Endothelial cell of hepatic sinusoid (primary cell): ENCODE results near the gene CDK15.
"Not testable (repeated sequence)": the region's sequence is repeated elsewhere in the genome, so short reads cannot be mapped to it uniquely, and the experiment has no call there.

Source experiments
- in situ Hi-C: cut with HindIII; loops from 2 replicates; pipeline ENCODE4 v1.10.0; 2017; ENCODE audit warnings: low sequenced_read_pairs

Gene CDK15

DNA sequence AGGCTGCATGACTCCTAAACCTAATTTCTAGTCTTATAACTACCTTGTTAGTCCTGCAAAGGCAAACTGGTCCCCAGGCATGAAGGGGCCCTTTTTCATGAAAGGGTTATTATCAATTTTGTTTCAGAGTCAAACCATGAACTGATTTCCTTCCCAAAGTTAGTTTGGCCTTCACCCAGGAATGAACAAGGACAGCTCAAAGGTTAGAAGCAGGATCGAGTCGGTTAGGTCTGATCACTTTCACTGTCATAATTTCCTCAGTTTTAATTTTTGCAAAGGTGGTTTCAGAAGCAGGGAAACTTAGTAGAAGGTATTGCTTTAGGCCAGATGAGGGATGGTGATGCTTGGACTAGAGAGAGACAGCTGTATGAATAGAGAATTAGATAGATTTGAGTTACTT is 16.9 kb upstream of the CDK15 start:
- in situ Hi-C loops = no loop called here

DNA sequence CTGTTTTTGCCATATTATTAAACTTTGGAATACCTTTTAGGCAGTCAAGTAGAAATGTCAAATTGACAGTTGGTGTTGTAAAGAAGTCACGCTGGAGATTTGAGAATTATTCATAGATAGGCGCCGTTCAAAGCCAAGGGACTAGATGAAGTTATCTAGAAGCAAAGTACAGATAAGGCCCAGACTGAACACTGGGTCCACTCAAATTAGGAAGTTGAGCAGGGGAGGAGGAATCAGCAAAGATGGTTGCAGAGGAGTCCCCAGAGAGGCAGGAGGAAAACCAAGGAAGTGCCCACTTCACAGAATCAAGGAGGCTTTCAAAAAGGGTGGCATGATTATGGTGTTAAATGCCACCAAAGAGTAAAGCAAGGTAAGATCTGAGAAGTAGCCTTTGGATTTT is 16.0 kb upstream of the CDK15 start:
- in situ Hi-C loops = no loop called here

DNA sequence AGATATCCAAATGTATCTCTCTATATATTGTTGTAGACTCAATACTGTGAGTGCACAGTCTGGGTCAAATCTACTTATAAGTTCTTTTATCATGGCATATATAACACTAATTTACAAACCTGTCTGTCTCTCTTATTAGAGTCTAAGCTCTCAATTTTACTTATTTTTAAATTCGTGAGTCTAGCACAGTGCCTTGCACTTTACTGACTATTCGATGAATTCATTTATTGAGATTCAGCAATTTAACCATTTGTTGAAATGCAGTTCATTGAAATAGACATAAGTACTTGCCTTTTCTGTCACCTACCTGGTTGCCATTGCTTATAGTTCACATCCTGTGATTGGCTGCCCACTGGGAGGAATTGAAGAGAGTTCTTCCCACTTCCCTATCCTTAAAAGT is 15.3 kb upstream of the CDK15 start:
- in situ Hi-C loops = no loop called here

DNA sequence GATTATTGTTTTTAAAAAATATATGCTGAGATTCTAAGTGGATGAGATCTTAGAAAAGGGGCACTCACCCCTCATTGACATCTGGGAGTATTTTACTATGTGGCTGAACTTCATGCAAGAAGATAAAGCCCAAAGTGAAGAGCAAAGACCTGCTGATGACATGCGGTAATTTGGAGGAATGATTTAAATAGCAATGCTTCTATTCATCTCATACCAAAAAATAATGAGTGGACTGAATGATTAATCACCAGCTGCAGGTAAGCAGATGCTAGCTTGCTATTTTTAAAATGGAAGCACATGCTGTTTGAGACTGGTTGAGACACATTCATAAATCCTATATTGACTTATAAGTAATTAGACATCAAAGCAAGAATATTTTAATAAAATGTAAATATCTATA is 12.7 kb upstream of the CDK15 start:
- in situ Hi-C loops = no loop called here

DNA sequence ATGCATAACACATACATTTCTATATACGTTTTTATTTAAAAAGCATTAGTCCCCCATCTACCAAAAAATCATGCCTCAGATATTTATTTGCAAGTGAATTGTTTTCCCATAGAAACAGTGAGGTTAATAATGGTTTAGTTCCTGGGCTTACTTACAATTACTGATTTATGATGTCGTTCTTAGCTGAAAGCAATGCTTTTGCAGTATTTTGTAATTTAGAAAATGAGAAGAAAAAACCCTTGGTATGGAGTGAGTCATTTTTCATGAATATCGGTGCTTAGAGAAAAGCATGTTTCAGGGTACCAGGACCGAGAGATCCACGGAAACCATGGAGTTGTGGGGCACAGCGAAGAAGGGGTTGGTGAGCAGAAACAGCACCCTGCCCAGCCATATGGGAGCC is 12.0 kb upstream of the CDK15 start:
- in situ Hi-C loops = no loop called here

DNA sequence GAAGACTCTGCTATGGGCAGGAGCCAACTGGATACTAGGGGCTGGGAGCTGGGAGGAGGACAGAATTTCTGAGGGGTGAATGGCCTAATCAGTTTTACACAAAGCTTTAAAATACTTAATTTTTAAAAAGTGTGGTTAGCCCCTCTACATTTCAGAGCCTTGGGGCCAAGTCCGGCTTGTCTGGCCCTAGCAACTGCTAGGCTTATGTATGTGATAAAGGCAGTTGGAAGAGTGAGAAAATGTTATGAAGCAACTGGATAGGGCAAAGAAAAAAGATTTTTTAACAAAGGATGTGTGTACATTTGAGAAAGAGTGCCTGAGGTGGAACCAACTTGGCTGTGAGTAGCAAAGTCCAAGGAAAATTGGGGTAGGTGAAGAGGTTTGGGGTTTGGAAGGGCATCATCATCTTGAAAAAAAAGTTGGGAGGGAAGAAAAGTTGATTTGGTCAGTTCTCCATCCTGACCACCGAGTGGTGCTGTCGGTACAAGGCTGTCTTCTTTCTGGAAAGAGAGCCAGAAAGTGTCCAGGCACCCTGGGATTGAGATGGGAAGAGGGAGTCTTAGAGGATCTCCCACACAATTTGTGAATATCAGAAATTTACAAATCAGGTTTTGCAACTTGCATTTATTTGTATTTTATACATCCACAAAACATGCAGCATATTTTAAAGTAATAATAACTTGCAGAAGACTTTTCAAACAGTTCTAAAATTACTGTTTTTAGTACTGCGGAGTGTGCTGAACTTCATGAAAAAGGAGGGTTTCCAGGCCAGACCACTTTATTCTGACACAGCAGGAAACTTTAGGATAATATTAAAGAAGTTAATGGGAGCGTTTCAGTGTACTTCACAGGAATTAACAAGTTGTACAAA is 10.5 kb upstream of the CDK15 start:
- in situ Hi-C loops = no loop called here

DNA sequence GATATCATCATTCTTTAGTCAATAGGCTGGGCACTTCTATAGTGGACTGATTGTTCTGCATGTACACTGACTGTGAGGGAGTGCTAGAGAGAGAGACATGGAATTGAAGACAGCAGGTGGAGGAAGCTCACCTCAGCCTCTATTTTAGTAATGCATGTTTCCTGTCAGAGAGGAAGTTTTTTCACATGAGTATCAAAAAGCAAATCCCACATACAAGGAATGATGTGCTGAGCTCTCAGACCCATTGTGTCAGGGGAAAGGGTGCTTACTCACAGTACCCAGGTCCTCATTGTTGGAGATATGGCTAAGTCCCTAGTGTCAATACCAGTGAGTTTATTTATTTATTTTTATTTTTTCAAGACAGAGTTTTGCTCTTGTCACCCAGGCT is 9.9 kb upstream of the CDK15 start:
- in situ Hi-C loops = no loop called here

DNA sequence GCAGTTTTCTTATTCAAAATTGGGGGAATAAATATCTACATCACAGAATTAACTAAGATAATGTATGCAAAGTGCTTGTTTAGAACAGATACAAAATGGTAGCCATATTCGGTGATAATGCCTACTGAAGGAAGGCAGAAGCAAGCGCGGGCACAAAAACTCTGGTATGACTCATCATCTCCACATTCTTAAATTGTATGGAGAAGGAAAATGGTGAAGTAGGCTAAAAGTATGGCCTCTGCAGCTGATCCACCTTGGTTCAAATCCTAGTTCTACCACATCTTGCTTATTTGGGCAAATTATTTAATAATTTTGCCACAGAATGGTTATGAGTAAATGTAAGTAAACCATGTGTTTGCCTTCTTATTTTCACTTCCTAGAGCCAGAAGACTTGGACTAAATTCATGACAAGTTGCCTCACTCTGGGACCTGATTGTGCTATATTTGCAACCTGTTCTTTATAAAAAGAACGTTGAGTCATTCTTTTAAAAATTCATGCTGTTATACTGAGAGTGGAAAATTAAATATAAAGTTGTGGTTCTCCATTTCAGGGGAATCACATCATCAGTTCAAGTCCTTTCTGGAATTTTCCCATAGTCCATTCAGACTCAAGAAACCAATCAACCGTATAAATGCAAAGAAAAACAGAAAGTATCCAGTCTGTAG is 9.0 kb upstream of the CDK15 start:
- in situ Hi-C loops = no loop called here

DNA sequence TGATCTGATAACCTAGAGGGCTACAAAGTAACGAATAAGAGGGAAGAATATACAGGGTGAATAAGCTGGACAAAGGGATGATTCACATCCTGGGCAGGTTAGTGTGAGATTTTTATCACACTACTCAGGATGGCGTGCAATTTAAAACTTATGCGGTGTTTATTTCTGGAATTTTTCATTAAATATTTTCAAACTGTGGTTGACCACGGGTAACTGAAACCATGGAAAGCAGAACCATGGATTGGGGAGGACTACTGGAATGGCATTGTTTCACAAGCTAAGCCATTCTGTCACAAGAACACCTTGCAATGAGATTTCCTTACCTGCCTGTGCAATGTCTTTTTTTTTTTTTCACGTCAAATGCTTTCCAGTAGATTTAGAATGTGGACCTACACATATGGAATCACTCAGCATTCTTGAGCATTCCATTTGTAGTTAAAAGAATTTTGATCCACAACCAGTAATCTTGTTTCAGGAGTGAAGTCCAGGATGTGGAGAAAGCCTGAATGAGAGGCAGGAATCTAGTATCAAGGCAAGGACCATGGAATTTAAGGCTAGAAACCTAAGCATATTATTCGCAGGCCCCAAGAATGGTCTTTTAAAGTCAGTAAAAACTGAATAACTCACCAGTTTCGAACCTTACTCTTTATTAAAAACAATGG is 8.0 kb upstream of the CDK15 start:
- in situ Hi-C loops = no loop called here

DNA sequence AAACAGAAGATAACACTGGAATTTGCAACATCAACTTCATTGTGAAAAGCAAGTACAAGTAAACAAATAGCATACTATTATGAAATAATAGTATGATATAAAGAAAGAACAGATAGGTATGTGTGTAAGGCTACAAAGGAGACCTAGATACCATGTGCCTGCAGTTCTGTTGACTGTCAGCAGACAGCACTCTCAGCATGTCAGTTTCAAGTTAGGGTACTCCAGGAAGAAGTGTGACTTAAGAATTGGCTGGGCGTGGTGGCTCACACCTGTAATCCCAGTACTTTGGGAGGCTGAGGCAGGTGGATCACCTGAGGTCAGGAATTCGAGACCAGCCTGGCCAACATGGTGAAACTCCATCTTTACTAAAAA is 7.4 kb upstream of the CDK15 start:
- in situ Hi-C loops = not testable (repeated sequence)

DNA sequence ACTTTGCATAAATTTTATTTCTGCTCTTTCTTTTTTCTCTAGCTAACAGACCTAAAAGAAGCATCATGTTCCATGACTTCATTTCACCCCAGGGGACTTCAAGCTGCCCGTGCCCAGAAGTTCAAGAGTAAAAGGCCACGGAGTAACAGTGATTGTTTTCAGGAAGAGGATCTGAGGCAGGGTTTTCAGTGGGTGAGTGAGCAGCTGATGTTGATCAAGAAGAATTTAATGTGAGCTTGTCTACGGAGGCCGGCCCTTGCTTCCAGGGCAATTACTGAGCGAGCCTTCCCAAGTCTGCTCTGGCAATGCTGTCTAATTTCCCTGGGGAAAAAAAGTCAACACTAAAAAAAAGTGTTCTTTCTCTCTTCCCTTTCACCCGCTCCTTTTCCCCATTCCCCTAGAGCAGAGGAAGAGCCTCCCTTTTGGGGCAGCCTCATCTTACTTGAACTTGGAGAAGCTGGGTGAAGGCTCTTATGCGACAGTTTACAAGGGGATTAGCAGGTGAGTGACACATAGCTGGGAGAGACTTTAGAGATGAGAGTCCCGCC is 1.2 kb downstream of the CDK15 start:
- in situ Hi-C loops = no loop called here

DNA sequence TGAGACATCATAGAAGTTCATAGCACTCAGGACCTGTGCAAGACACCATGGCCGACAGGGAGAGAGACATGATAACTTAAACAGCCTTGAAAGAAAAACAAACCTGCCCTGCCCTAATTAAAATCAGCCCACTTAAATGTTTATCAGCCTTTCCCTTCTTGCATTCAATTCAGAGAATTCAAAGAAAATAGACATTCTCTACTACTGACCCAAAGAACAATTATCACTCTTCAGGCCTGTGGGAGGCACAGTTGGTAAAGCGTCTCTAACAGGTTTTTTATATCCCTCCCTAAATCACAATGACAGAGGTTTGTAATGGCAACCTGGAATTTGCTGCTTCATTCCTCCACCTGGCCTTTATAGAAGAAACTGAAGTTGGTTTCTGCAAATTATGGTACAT is 1.7 kb downstream of the CDK15 start:
- in situ Hi-C loops = no loop called here

DNA sequence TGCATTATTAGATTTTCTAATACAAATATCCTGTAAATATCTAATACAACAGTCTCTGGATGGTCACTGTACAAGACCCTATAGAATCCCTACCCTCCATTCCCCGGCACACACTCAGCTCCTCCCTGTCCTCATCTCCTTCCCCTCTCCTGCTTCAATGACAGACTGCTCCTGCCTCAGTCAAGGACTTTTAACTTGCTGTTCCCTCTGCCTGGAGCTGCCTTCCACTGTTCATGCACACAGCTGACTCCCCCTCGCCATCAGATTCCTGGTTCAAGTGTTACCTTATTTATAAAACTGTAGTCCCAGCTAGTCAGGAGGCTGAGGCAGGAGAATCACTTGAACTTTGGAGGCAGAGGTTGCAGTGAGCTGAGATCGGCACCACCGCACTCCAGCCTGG is 3.3 kb downstream of the CDK15 start:
- in situ Hi-C loops = no loop called here

DNA sequence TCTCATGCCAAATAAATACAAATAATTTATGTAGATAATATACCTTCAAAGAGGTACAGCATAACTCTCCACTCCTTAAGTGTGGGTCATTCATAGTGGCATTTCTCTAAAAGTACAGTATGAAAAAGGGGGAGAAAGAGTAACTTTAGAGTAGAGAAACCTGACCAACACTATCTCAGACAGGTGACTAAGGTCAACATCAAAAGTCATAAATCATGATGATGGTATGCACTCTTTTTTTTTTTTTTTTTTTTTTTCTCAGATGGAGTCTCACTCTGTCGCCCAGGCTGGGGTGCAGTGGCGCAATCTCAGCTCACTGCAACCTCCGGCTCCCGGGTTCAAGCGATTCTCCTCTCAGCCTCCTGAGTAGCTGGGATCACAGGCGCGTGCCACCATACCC is 4.3 kb downstream of the CDK15 start:
- in situ Hi-C loops = not testable (repeated sequence)

DNA sequence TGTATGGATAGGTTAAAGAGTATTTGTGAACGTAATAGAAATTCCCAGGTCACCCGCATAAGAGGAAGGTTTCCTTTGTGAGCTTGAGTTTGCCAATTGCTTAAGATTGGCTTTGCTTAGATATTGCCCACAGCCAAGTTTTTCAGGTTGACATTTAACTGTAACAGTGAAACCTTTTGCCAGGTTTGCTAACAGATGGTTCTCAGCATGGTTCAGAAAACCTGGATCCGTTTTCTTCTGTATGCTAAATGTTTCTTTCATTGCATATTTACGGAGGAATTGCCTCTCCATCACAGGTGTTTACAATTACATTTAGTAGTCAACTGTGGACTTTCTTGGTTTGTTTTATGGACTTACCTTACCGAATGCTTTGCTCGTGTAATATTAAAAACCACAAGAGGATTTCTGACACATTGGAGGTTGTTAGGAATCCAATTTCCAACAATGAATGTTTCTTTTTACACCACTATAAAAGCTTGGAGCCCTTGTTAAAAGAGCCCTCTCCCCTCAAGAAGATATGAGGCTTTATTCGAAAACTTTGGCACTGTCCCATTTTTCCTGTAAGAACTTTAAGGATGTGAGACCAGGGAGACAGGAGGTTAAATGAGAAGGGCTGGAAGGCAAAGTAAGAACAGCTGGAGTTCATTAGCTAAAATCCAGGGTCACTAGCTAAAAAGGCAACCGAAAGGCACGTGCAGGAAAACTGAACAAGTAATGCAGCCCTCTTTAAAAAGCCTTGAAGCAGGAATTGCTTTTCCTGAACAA is 7.8 kb downstream of the CDK15 start:
- in situ Hi-C loops = no loop called here

DNA sequence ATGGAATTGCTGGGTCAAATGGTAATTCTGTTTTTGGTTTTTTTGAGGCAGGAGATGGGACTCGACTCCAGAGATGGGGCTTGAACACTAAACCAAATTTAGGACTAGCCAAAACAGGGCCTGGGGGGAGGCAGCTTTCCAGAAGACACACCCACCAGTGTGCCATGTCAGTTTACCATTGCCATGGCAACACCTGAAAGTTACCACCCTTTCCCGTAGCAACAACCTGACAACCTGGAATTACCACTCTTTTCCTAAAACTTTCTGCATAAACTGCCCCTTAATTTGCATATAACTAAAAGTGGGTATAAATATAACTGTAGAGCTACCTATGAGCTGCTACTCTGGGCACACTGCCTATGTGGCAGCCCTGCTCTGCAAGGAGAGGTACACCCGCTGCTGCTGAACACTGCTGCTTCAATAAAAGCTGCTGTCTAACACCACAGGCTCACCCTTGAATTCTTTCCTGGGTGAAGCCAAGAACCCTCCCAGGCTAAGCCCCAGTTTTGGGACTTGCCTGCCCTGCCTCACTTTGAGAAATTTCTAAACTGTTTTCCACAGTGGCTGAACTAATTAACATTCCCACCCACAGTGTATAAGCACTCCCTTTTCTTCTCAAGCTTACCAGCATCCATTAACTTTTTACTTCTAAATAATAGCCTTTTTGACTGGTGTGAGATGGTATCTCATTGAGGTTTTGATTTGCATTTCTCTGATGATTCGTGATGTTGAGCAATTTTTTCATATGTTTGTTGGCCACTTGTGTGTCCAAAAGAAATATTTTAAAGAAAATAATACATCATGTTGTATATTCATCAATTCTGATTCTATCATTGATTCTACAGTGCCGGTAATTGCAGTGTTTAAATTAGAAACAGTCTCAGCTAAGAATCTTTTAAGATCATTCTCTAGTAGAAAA is 10.6 kb downstream of the CDK15 start:
- in situ Hi-C loops = no loop called here

DNA sequence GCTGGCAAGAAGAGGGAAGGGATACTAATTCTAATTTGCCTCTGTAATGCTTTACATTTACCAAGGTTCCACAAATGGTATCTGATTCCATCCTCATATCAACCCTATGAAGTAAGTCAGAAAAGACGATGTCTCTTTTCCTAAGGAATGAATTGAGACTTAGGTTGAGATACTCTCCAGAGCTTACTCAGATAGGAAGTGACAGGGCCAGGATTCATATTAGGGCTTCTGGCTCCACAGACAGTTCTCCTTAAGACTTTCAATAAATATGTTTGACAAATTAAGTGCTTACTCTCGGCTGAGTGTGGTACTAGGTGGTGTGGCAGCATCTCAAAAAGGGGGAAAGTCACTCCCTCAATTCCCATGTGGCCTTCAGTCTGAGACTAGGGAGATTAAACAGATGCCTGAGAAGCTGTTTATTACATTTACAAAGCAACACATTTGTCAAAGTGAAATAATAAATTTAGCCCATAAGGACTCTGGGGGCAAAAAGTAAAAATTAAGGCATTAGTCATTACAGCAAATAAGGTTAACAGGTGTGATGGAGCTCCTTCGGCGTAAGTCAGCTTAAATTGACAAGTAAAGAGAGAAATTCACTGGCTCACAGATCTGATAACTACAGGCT is 14.2 kb downstream of the CDK15 start:
- in situ Hi-C loops = no loop called here

DNA sequence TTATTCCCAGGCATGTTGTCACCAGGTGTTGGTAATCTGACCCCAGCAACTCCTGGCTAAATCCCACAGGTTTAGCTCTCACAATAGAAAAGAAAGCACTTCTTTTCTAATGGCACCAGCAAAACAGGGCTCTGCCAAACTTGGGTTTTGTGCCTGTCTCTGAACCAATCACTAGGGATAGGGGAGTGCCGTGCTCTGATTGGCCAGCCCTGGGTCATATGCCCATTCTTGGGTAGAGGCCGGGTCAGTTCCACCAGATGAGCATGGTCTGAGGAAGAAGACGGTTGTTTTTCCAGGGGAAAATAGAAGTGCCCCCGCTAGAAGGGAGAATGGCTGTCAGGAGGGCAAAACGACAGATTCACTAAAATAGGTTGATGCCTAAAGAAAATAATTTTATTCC is 14.7 kb downstream of the CDK15 start:
- in situ Hi-C loops = no loop called here

DNA sequence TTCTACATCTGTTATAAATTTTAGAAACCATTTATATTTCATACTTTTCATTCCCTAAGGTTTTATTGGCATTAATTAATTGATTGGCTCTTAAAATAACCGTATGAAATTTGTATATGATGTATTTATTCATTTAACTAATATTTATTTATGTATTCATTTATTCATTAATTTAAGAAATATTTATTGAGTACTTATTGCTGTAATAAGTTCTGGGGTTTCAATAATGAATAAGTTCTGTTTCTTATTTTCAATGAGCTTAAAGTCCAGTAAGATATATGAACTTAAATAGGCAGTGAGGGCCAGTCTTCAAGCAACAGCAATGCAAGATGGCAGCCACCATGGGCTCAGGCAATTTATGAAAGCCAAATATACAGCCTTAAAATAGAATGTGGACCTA is 17.9 kb downstream of the CDK15 start:
- in situ Hi-C loops = no loop called here

DNA sequence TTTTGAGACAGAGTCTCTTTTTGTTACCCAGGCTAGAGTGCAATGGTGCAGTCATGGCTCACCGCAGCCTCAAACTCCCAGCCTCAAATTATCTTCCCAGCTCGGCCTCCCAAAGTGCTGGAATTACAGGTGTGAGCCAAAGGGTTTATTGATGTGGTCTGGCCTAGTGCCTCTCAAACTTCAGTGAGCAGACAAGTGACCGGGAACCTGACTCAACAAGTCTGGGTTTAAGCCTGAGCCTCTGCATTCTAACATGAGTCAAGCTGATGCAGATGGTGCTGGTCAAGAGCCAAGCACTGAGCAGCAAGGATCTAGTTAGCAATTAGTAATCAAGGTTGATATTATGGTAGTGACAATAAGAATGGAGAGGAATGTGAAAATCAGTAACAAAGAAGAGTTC is 21.3 kb downstream of the CDK15 start:
- in situ Hi-C loops = no loop called here
